A673 (cell line): ENCODE results near the gene MFAP4. TPM values are rescaled to one million over a fixed set of nuclear protein-coding genes. Genes with fewer than 3 reads are reported as not detected.

Experiments
- BruUV-seq: library from RNA; stranded (reverse); fragments of 400-500 nt; replicated peaks from 2 replicates; lab custom pipeline; 2021; lab: Mats Ljungman, UMichigan
- CTCF ChIA-PET: fragments of 300-600 bp; sonication (Branson Sonifier 250); formaldehyde crosslinking; loops from one replicate; lab custom pipeline; 2022; ENCODE audit warnings: antibody characterized with exemption; lab: Charles Lee
- POLR2A ChIA-PET: fragments of 300-600 bp; sonication (Branson Sonifier 250); formaldehyde crosslinking; loops from one replicate; lab custom pipeline; 2022; ENCODE audit warnings: antibody characterized with exemption; ENCODE audit not compliant: low non-redundant PET; lab: Charles Lee
- DNase-seq: peaks from one replicate; pipeline ENCODE4 v3.0.0-alpha.2; 2015; ENCODE audit warnings: low spot score
- H3K27ac ChIP-seq: fragments of 200-600 bp; sonication (generic); 2 replicates; pipeline ENCODE4 v1.5.1; 2016; ENCODE audit warnings: mixed run types, low read depth, mild to moderate bottlenecking, mixed read lengths, antibody characterized with exemption, low read length; ENCODE audit not compliant: poor library complexity, severe bottlenecking
- H3K27me3 ChIP-seq: fragments of 200-600 bp; sonication (generic); replicated peaks from 2 replicates; pipeline ENCODE4 v1.6.1; 2017; ENCODE audit warnings: mixed run types, low read depth, mild to moderate bottlenecking, mixed read lengths, antibody characterized with exemption, low read length; ENCODE audit not compliant: insufficient read depth, poor library complexity
- H3K36me3 ChIP-seq: fragments of 200-600 bp; sonication (generic); 2 replicates; pipeline ENCODE4 v1.6.1; 2016; ENCODE audit warnings: mixed run types, mild to moderate bottlenecking, mixed read lengths, antibody characterized with exemption, low read length; ENCODE audit not compliant: insufficient read depth, poor library complexity, severe bottlenecking
- H3K4me1 ChIP-seq: fragments of 200-600 bp; sonication (generic); 2 replicates; pipeline ENCODE4 v1.6.1; 2017; ENCODE audit warnings: mixed run types, mild to moderate bottlenecking, mixed read lengths, antibody characterized with exemption, low read length; ENCODE audit not compliant: insufficient read depth, poor library complexity, severe bottlenecking
- H3K4me3 ChIP-seq: fragments of 200-600 bp; sonication (generic); 2 replicates; pipeline ENCODE4 v1.5.1; 2016; ENCODE audit warnings: low read depth, mixed run types, mild to moderate bottlenecking, mixed read lengths, low read length; ENCODE audit not compliant: poor library complexity, severe bottlenecking
- H3K9me3 ChIP-seq: fragments of 200-600 bp; sonication (generic); 2 replicates; pipeline ENCODE4 v1.6.1; 2016; ENCODE audit warnings: mixed run types, low read depth, mild to moderate bottlenecking, mixed read lengths, antibody characterized with exemption, low read length; ENCODE audit not compliant: poor library complexity, severe bottlenecking
- EZH2 ChIP-seq: fragments of 200-600 bp; sonication (generic); IDR thresholded peaks from 2 replicates; pipeline ENCODE4 v1.6.1; 2017; ENCODE audit warnings: borderline replicate concordance, low read depth, mild to moderate bottlenecking, mixed read lengths, antibody characterized with exemption, low read length; ENCODE audit not compliant: poor library complexity, severe bottlenecking
- intact Hi-C: fragments of 100-400 bp; cut with micrococcal nuclease; formaldehyde crosslinking; loops from one replicate; pipeline ENCODE4 v1.10.0; 2022; ENCODE audit not compliant: unreplicated experiment
- total RNA-seq: library from RNA; stranded (reverse); gene quantifications from 2 replicates; pipeline ENCODE4 v1.2.3, GENCODE V29; 2021
- TF ChIP-seq, protein P1 (sequence below): fragments of 300-800, 200-600 bp; sonication (generic); conservative IDR thresholded peaks from 2 replicates; pipeline ENCODE4 v1.5.1; 2017; ENCODE audit warnings: low read depth, mild to moderate bottlenecking, antibody characterized with exemption, low read length, moderate library complexity, mixed read lengths

The MFAP4 gene
- total RNA-seq, 1 experiment from 2014 or later: 60.9 TPM

DNA sequence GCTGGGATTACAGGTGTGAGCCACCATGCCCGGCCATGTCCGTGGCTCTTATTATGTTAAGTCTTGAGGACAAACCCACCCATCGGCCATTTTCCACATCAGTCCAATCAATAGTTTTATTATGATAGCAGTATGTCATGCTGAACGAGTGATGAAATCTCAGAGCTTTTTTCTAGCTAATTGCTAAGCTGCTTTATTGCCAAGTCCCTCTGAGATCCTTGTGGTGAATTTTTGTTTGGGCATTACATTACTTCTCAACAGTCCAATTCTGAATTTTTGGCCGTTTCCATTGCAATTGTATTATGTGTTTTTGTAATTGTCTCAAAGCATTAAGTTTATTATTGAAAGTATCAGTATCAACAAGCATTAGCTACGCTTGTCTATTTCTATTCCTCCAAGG, 34.9 kb upstream of the MFAP4 start:
- intact Hi-C loops: no loop called here
- no peak overlapping the region for H3K4me3 ChIP-seq
- H3K27ac ChIP-seq: no peak overlapping the region
- POLR2A ChIA-PET: no interaction called here
- CTCF ChIA-PET: no interaction called here
- H3K9me3 ChIP-seq: no peaks in the 10 kb centered on the region
- no peak for DNase-seq
- no peaks in the 10 kb centered on the region for H3K36me3 ChIP-seq
- peaks cover 6% of the 10 kb centered on the region for H3K4me1 ChIP-seq
- TF ChIP-seq, protein P1, sequence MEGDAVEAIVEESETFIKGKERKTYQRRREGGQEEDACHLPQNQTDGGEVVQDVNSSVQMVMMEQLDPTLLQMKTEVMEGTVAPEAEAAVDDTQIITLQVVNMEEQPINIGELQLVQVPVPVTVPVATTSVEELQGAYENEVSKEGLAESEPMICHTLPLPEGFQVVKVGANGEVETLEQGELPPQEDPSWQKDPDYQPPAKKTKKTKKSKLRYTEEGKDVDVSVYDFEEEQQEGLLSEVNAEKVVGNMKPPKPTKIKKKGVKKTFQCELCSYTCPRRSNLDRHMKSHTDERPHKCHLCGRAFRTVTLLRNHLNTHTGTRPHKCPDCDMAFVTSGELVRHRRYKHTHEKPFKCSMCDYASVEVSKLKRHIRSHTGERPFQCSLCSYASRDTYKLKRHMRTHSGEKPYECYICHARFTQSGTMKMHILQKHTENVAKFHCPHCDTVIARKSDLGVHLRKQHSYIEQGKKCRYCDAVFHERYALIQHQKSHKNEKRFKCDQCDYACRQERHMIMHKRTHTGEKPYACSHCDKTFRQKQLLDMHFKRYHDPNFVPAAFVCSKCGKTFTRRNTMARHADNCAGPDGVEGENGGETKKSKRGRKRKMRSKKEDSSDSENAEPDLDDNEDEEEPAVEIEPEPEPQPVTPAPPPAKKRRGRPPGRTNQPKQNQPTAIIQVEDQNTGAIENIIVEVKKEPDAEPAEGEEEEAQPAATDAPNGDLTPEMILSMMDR: no peak
- TF ChIP-seq EZH2: no peak
- no TSS peak for BruUV-seq
- no peaks in the 10 kb centered on the region for H3K27me3 ChIP-seq

GRCh38 chr17:19421219-19421618, 34.2 kb upstream of the MFAP4 start:
- DNase-seq: no peak
- intact Hi-C loops: no loop called here
- no peak overlapping the region for H3K4me3 ChIP-seq
- no peaks in the 10 kb centered on the region for H3K27me3 ChIP-seq
- no peaks in the 10 kb centered on the region for H3K9me3 ChIP-seq
- no peak overlapping the region for H3K27ac ChIP-seq
- H3K36me3 ChIP-seq: no peaks in the 10 kb centered on the region
- peaks cover 6% of the 10 kb centered on the region for H3K4me1 ChIP-seq
- CTCF ChIA-PET: no interaction called here
- no TSS peak for BruUV-seq
- TF ChIP-seq EZH2: no peak
- TF ChIP-seq, protein P1: no peak
- POLR2A ChIA-PET: no interaction called here

- intact Hi-C loops: no loop called here
- ChIA-PET POLR2A (no interaction called here), CTCF (no interaction called here)
- H3K36me3 ChIP-seq: no peaks in the 10 kb centered on the region
- no peak overlapping the region for H3K4me3 ChIP-seq
- DNase-seq: no peak
- no peaks in the 10 kb centered on the region for H3K9me3 ChIP-seq
- H3K27me3 ChIP-seq: no peaks in the 10 kb centered on the region
- BruUV-seq: no TSS peak
- TF ChIP-seq, protein P1: no peak
- no peak for TF ChIP-seq EZH2
- H3K4me1 ChIP-seq: peaks cover 6% of the 10 kb centered on the region
- H3K27ac ChIP-seq: no peak overlapping the region
These were observed 31.4 kb upstream of the MFAP4 start for GRCh38 chr17:19418251-19418992.
